OCI-LY1 (cell line): ENCODE data around the gene PITPNM3.

Experiments
- EZH2 ChIP-seq: fragments of 200-600 bp; sonication (generic), shearing (Covaris generic); IDR thresholded peaks from 2 replicates; pipeline ENCODE4 v1.8.0; 2017; ENCODE audit warnings: borderline replicate concordance, mixed run types, mild to moderate bottlenecking, antibody characterized with exemption, low read length, moderate library complexity, mixed read lengths
- TF ChIP-seq, protein P1 (sequence below): fragments of 200-600 bp; sonication (generic), shearing (Covaris generic); IDR thresholded peaks from 2 replicates; pipeline ENCODE4 v1.5.1; 2017; ENCODE audit warnings: mild to moderate bottlenecking, antibody characterized with exemption, low read length, moderate library complexity, mixed read lengths

- no peak for TF ChIP-seq EZH2
- TF ChIP-seq, protein P1, sequence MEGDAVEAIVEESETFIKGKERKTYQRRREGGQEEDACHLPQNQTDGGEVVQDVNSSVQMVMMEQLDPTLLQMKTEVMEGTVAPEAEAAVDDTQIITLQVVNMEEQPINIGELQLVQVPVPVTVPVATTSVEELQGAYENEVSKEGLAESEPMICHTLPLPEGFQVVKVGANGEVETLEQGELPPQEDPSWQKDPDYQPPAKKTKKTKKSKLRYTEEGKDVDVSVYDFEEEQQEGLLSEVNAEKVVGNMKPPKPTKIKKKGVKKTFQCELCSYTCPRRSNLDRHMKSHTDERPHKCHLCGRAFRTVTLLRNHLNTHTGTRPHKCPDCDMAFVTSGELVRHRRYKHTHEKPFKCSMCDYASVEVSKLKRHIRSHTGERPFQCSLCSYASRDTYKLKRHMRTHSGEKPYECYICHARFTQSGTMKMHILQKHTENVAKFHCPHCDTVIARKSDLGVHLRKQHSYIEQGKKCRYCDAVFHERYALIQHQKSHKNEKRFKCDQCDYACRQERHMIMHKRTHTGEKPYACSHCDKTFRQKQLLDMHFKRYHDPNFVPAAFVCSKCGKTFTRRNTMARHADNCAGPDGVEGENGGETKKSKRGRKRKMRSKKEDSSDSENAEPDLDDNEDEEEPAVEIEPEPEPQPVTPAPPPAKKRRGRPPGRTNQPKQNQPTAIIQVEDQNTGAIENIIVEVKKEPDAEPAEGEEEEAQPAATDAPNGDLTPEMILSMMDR: no peak
These were observed 39.3 kb downstream of the PITPNM3 start for GRCh38 chr17:6517062-6517461.
